ENCODE measurements around the gene NEURL1.

Gene NEURL1

GRCh38 chr10:103570844-103571655 is 77.5 kb downstream of the NEURL1 start:
- H3K9ac ChIP-seq (ENCODE audit: low read length in 5 of 5) = no peak overlapping the region
- H3K4me1 ChIP-seq (ENCODE audit: control insufficient read depth in 5 of 5, insufficient read depth in 5 of 5, low read length in 5 of 5) = no peaks in the 10 kb centered on the region
- no peaks in the 10 kb centered on the region for H3K36me3 ChIP-seq (ENCODE audit: control insufficient read depth in 5 of 5, insufficient read depth in 5 of 5, low read length in 5 of 5)
- H3K4me3 ChIP-seq (ENCODE audit: low read depth in 1 of 5, low read length in 5 of 5) = no peak overlapping the region
- no peaks in the 10 kb centered on the region for H3K9me3 ChIP-seq (ENCODE audit: control insufficient read depth in 5 of 5, low read length in 5 of 5)
- peaks cover 0 to 13% (median 4%) of the 10 kb centered on the region in 5 donors for H3K27me3 ChIP-seq (ENCODE audit: control insufficient read depth in 5 of 5, insufficient read depth in 4 of 5, low read length in 5 of 5)
- H3K27ac ChIP-seq (ENCODE audit: low read depth, low read length) = no peak overlapping the region

- H3K9me3 ChIP-seq (ENCODE audit: control insufficient read depth in 5 of 5, low read length in 5 of 5) = no peaks in the 10 kb centered on the region
- H3K27ac ChIP-seq (ENCODE audit: low read depth, low read length) = no peak overlapping the region
- no peaks in the 10 kb centered on the region for H3K4me1 ChIP-seq (ENCODE audit: control insufficient read depth in 5 of 5, insufficient read depth in 5 of 5, low read length in 5 of 5)
- H3K27me3 ChIP-seq (ENCODE audit: control insufficient read depth in 5 of 5, insufficient read depth in 4 of 5, low read length in 5 of 5) = peaks cover 1 to 15% (median 4%) of the 10 kb centered on the region in 5 donors
- no peak overlapping the region for H3K4me3 ChIP-seq (ENCODE audit: low read depth in 1 of 5, low read length in 5 of 5)
- no peak overlapping the region for H3K9ac ChIP-seq (ENCODE audit: low read length in 5 of 5)
- no peaks in the 10 kb centered on the region for H3K36me3 ChIP-seq (ENCODE audit: control insufficient read depth in 5 of 5, insufficient read depth in 5 of 5, low read length in 5 of 5)
Measured at GRCh38 chr10:103571656-103571975, 78.1 kb downstream of the NEURL1 start.

GRCh38 chr10:103572347-103573204 is 79.1 kb downstream of the NEURL1 start:
- no peak overlapping the region for H3K9ac ChIP-seq (ENCODE audit: low read length in 5 of 5)
- no peak overlapping the region for H3K4me3 ChIP-seq (ENCODE audit: low read depth in 1 of 5, low read length in 5 of 5)
- no peaks in the 10 kb centered on the region for H3K36me3 ChIP-seq (ENCODE audit: control insufficient read depth in 5 of 5, insufficient read depth in 5 of 5, low read length in 5 of 5)
- peaks cover 3 to 15% (median 4%) of the 10 kb centered on the region in 5 donors for H3K27me3 ChIP-seq (ENCODE audit: control insufficient read depth in 5 of 5, insufficient read depth in 4 of 5, low read length in 5 of 5)
- H3K4me1 ChIP-seq (ENCODE audit: control insufficient read depth in 5 of 5, insufficient read depth in 5 of 5, low read length in 5 of 5) = no peaks in the 10 kb centered on the region
- no peaks in the 10 kb centered on the region for H3K9me3 ChIP-seq (ENCODE audit: control insufficient read depth in 5 of 5, low read length in 5 of 5)
- no peak overlapping the region for H3K27ac ChIP-seq (ENCODE audit: low read depth, low read length)

- Histone ChIP-seq H3K9ac (ENCODE audit: low read length in 5 of 5) (no peak overlapping the region), H3K9me3 (ENCODE audit: control insufficient read depth in 5 of 5, low read length in 5 of 5) (no peaks in the 10 kb centered on the region), H3K27ac (ENCODE audit: low read depth, low read length) (no peak overlapping the region), H3K27me3 (ENCODE audit: control insufficient read depth in 5 of 5, insufficient read depth in 4 of 5, low read length in 5 of 5) (peaks cover 3 to 17% (median 4%) of the 10 kb centered on the region in 5 donors), H3K4me1 (ENCODE audit: control insufficient read depth in 5 of 5, insufficient read depth in 5 of 5, low read length in 5 of 5) (no peaks in the 10 kb centered on the region), H3K36me3 (ENCODE audit: control insufficient read depth in 5 of 5, insufficient read depth in 5 of 5, low read length in 5 of 5) (no peaks in the 10 kb centered on the region), H3K4me3 (ENCODE audit: low read depth in 1 of 5, low read length in 5 of 5) (no peak overlapping the region)
Measured at GRCh38 chr10:103573205-103573487, 79.6 kb downstream of the NEURL1 start.

- Histone ChIP-seq H3K4me3 (ENCODE audit: low read depth in 1 of 5, low read length in 5 of 5) (no peak overlapping the region), H3K9me3 (ENCODE audit: control insufficient read depth in 5 of 5, low read length in 5 of 5) (no peaks in the 10 kb centered on the region), H3K27ac (ENCODE audit: low read depth, low read length) (no peak overlapping the region), H3K9ac (ENCODE audit: low read length in 5 of 5) (no peak overlapping the region), H3K36me3 (ENCODE audit: control insufficient read depth in 5 of 5, insufficient read depth in 5 of 5, low read length in 5 of 5) (no peaks in the 10 kb centered on the region), H3K4me1 (ENCODE audit: control insufficient read depth in 5 of 5, insufficient read depth in 5 of 5, low read length in 5 of 5) (peaks cover 0 to 2% (median 0%) of the 10 kb centered on the region in 5 donors), H3K27me3 (ENCODE audit: control insufficient read depth in 5 of 5, insufficient read depth in 4 of 5, low read length in 5 of 5) (peaks cover 3 to 21% (median 9%) of the 10 kb centered on the region in 5 donors)
Measured at GRCh38 chr10:103574097-103575061, 80.9 kb downstream of the NEURL1 start.

GRCh38 chr10:103575416-103576075 is 82.0 kb downstream of the NEURL1 start:
- Histone ChIP-seq H3K27me3 (ENCODE audit: control insufficient read depth in 5 of 5, insufficient read depth in 4 of 5, low read length in 5 of 5) (peaks cover 3 to 25% (median 9%) of the 10 kb centered on the region in 5 donors), H3K9me3 (ENCODE audit: control insufficient read depth in 5 of 5, low read length in 5 of 5) (no peaks in the 10 kb centered on the region), H3K27ac (ENCODE audit: low read depth, low read length) (no peak overlapping the region), H3K4me3 (ENCODE audit: low read depth in 1 of 5, low read length in 5 of 5) (no peak overlapping the region), H3K9ac (ENCODE audit: low read length in 5 of 5) (no peak overlapping the region), H3K4me1 (ENCODE audit: control insufficient read depth in 5 of 5, insufficient read depth in 5 of 5, low read length in 5 of 5) (peaks cover 0 to 2% (median 0%) of the 10 kb centered on the region in 5 donors), H3K36me3 (ENCODE audit: control insufficient read depth in 5 of 5, insufficient read depth in 5 of 5, low read length in 5 of 5) (no peaks in the 10 kb centered on the region)

- no peak overlapping the region for H3K27ac ChIP-seq (ENCODE audit: low read depth, low read length)
- H3K9ac ChIP-seq (ENCODE audit: low read length in 5 of 5) = no peak overlapping the region
- H3K9me3 ChIP-seq (ENCODE audit: control insufficient read depth in 5 of 5, low read length in 5 of 5) = no peaks in the 10 kb centered on the region
- peaks cover 0 to 2% (median 0%) of the 10 kb centered on the region in 5 donors for H3K4me1 ChIP-seq (ENCODE audit: control insufficient read depth in 5 of 5, insufficient read depth in 5 of 5, low read length in 5 of 5)
- H3K27me3 ChIP-seq (ENCODE audit: control insufficient read depth in 5 of 5, insufficient read depth in 4 of 5, low read length in 5 of 5) = peaks cover 3 to 29% (median 9%) of the 10 kb centered on the region in 5 donors
- no peaks in the 10 kb centered on the region for H3K36me3 ChIP-seq (ENCODE audit: control insufficient read depth in 5 of 5, insufficient read depth in 5 of 5, low read length in 5 of 5)
- H3K4me3 ChIP-seq (ENCODE audit: low read depth in 1 of 5, low read length in 5 of 5) = no peak overlapping the region
Measured at GRCh38 chr10:103576076-103576471, 82.6 kb downstream of the NEURL1 start.

GRCh38 chr10:103576862-103577261 is 83.4 kb downstream of the NEURL1 start:
- Histone ChIP-seq H3K9ac (ENCODE audit: low read length in 5 of 5) (no peak overlapping the region), H3K27ac (ENCODE audit: low read depth, low read length) (no peak overlapping the region), H3K4me1 (ENCODE audit: control insufficient read depth in 5 of 5, insufficient read depth in 5 of 5, low read length in 5 of 5) (peaks cover 0 to 2% (median 0%) of the 10 kb centered on the region in 5 donors), H3K27me3 (ENCODE audit: control insufficient read depth in 5 of 5, insufficient read depth in 4 of 5, low read length in 5 of 5) (peaks cover 3 to 34% (median 11%) of the 10 kb centered on the region in 5 donors), H3K36me3 (ENCODE audit: control insufficient read depth in 5 of 5, insufficient read depth in 5 of 5, low read length in 5 of 5) (no peaks in the 10 kb centered on the region), H3K9me3 (ENCODE audit: control insufficient read depth in 5 of 5, low read length in 5 of 5) (no peaks in the 10 kb centered on the region), H3K4me3 (ENCODE audit: low read depth in 1 of 5, low read length in 5 of 5) (no peak overlapping the region)

GRCh38 chr10:103578782-103579382 is 85.4 kb downstream of the NEURL1 start:
- H3K36me3 ChIP-seq (ENCODE audit: control insufficient read depth in 5 of 5, insufficient read depth in 5 of 5, low read length in 5 of 5) = no peaks in the 10 kb centered on the region
- H3K9me3 ChIP-seq (ENCODE audit: control insufficient read depth in 5 of 5, low read length in 5 of 5) = no peaks in the 10 kb centered on the region
- H3K4me3 ChIP-seq (ENCODE audit: low read depth in 1 of 5, low read length in 5 of 5) = no peak overlapping the region
- no peak overlapping the region for H3K27ac ChIP-seq (ENCODE audit: low read depth, low read length)
- H3K9ac ChIP-seq (ENCODE audit: low read length in 5 of 5) = no peak overlapping the region
- H3K4me1 ChIP-seq (ENCODE audit: control insufficient read depth in 5 of 5, insufficient read depth in 5 of 5, low read length in 5 of 5) = peaks cover 0 to 2% (median under 1%) of the 10 kb centered on the region in 5 donors
- H3K27me3 ChIP-seq (ENCODE audit: control insufficient read depth in 5 of 5, insufficient read depth in 4 of 5, low read length in 5 of 5) = peaks cover 5 to 32% (median 20%) of the 10 kb centered on the region in 5 donors
